HuH-7.5 (cell line): ENCODE data around the gene SLC2A13.
A peak's percentile ranks its signal among the peaks of the same experiment; 100 is the strongest.
"Not testable (repeated sequence)": the region's sequence is repeated elsewhere in the genome, so short reads cannot be mapped to it uniquely, and the experiment has no call there.

ENCODE experiments used
- DNase-seq: peaks from one replicate; pipeline ENCODE4 v3.0.0; 2011; ENCODE audit warnings: low spot score

Gene SLC2A13

GRCh38 chr12:39866135-39866534 is 239.7 kb downstream of the SLC2A13 start:
- DNase-seq, result no peak

- no peak for DNase-seq
Observed at GRCh38 chr12:39860695-39861094, 245.2 kb downstream of the SLC2A13 start.

DNA sequence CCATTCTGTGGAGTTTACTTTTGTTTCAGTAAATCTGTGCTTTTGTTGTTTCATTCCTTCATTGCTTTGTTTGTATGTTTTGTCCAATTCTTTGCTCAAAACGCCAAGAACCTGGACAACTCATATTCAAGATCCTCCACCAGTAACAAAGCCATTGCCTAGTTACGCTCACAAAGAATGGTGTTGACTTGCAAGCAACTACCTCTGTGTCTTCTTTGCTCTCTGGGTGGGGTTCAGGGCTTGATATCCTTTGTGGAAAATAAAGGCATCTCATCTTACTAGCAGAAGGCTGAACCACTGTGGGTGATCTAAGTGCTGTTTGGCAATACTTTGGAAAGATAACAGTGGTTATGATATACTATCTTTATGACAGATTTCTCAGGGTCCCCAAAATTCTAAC is 252.9 kb downstream of the SLC2A13 start:
- no peak for DNase-seq

DNA sequence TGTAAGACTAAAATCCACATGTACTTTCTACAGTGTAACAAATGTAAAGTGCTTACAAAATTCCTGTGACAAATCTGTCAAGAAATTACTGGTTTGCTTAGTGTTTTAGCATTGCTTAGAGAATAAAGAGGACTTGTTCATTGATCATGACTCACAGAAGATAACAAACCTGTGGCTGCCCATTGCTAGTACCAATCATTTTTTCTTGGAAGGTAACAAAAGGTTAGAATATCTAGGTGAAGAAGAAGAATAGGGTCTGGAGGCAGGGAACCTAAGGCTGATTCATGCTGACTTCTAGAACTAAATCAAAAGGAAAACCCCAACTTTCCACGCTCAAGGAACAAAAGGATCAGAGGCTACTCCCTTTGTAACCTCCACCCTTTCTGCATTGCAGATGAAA is 253.5 kb downstream of the SLC2A13 start:
- DNase-seq, result no peak

DNA sequence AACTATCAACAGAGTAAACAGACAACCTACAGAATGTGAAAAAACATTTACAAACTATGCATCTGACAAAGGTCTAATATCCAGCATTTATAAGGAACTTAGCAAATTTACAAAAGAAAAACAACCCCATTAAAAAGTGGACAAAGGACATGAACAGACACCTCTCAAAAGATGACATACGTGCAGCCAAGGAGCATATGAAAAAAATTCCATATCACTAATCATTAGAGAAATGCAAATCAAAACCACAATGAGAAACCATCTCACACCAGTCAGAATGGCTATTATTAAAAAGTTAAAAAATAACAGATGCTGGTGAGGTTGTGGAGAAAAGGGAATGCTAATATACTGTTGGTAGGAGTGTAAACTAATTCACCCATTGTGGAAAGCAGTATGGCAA is 257.7 kb downstream of the SLC2A13 start:
- not testable (repeated sequence) for DNase-seq

GRCh38 chr12:39846971-39847650 is 258.8 kb downstream of the SLC2A13 start:
- no peak for DNase-seq

- no peak for DNase-seq
Observed at GRCh38 chr12:39846304-39846703, 259.6 kb downstream of the SLC2A13 start.

DNA sequence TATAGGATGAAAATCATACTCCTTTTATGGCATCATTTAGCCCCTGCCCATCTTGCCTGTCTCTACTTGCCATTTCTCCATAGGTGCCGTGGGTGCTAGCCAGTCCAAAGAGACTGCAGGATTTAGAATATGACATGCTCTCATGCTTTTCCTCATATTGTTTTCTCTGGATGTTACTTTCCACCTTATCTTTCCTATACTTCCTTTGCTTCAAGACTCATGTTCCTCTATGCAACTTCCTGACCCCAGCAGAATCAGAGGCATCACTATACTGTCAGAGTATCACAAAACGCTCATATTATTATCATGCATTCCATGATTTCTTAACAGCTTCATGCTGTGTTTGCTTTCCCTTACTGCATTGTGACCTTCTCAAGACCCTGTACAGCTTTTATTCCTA is 265.5 kb downstream of the SLC2A13 start:
- DNase-seq, result no peak

- DNase-seq, result no peak
Observed at GRCh38 chr12:39839072-39839471, 266.8 kb downstream of the SLC2A13 start.

- no peak for DNase-seq
Observed at GRCh38 chr12:39835517-39836489, 270.1 kb downstream of the SLC2A13 start.

DNA sequence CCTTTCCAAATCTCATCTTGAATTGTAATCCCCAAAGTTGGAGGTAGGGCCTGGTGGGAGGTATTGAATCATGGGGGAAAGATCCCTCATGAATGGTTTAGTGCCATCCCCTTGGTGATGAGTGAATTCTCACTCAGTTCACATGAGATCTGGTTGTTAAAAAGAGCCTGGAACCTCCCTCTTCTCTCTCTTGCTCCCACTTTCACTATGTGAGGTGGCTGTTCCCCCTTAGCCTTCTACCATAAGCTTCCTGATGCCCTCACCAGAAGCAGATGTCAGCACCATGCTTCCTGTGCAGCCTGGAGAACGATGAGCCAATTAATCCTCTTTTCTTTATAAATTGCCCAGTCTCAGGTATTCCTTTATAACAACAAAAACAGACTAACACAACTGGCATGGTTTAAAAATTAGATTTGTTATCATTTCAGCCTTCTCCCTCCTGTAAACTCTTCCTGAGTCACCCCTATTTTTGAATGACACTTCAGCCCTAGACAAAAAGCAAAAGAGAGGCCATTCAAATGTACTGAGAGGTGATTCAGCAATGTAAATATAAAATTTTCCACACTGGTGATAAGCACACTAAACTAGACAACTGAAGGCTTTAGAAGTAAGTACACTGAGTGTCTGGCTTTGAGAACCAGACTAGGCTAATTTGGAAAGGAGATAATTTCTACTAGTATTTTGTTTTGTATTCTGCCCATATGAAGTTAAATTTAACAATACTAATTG is 274.1 kb downstream of the SLC2A13 start:
- DNase-seq, result no peak

GRCh38 chr12:39830852-39831520 is 274.9 kb downstream of the SLC2A13 start:
- no peak for DNase-seq

DNA sequence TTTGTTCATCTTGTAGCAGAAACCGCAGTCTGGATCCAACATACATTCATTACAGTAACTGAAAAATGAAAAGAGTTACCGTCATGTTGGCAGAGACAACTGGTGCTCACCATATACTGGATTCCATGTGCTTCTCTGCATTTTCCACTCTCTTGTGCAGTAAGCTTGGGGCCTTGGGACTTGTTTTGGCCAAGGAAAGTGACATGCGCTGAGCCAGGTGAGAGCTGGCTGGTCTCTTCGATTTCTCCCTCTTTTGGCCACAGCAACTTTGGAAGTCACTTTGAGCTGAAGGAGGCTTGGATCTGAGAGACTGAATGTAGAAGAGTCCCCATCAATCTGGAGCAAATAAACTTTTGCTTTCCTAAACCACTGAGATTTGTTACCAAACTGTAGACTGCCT is 275.7 kb downstream of the SLC2A13 start:
- no peak for DNase-seq

DNA sequence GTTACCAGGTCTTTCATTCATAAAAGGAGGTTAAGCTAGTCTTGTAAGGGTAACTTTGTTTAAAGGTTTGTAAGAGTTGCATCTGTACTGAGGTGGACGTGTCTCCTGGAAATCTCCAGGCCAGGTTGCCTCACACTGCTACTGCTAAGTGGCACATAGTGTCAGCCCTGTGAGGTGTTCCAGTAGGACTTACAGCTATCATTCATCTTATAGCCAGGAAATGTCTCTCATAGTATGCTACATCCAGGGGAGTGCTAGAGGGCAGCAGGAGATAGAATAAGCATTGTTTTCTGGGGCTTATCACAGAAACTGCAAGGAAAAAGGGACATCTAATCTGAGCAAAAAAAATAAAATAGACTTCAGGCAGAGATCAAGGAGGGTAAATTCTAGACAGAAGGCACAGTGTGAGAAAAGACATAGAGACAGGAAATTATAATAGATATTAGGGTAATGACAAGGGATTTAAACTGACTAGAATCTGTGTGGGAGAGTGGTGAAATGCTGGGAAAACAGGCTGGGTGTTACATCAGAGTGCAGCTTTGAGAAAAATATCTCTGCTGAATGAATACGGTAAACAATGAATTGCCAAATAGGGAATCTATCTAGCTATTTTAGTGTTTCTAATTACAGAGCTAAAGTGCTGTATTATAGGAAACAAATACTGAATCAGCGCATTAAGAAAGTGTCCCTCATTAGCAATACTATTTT is 281.2 kb downstream of the SLC2A13 start:
- peak; percentile 23 for DNase-seq

GRCh38 chr12:39816671-39817185 is 289.2 kb downstream of the SLC2A13 start:
- no peak for DNase-seq

DNA sequence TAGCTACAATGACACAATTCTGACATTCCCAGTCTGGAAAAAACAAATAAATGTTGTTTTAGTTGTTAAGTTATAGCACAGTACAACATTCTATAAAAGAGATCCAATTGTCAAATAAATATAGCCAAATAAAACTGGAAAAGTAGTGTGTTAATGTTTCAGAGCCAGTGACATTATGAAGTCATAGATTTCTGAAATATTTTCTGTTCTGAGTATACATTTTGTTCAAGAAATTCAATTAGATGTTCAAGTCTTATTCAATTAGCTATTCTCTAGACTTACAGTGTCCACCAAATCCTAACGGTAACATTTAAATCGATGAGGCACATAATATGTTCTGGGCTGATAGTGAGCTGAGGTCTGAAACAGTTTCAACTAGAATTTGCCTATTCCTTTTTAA is 290.1 kb downstream of the SLC2A13 start:
- no peak for DNase-seq

DNA sequence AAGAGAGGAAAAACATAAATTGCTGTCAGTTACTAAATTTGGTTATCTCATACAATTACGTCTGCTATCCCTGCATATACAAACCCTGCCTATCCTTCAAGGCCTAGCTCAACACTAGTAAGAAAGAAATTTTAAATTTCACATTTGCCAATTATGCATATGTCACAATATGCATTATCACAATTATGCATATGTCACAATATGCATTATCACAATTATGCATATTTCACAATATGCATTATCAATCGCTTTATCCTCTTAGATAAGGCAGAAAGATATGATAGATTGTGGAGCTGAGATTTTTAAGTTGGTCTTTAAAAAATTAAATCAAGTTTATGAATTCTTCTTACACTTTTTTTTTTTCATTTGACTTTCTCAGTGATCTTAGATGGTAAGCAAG is 291.3 kb downstream of the SLC2A13 start:
- DNase-seq, result no peak

DNA sequence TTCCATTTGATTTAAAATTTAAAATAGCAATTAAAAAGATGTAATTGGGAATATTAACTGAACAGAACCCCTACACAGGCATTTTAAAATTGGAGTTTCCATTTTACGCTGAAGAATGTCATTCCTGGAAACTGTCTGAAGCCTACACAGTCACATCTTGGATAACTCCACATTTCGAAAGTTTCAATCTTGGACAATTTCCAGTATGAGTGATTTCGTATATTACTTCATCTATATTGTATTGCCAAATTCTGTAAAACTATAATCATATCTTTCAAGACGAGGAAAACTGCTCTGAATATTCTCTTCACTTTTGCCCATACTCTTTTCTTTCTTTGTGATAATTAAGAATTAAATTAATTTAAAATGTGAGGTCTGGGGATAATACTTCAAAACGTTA is 292.1 kb downstream of the SLC2A13 start:
- DNase-seq, result no peak

DNA sequence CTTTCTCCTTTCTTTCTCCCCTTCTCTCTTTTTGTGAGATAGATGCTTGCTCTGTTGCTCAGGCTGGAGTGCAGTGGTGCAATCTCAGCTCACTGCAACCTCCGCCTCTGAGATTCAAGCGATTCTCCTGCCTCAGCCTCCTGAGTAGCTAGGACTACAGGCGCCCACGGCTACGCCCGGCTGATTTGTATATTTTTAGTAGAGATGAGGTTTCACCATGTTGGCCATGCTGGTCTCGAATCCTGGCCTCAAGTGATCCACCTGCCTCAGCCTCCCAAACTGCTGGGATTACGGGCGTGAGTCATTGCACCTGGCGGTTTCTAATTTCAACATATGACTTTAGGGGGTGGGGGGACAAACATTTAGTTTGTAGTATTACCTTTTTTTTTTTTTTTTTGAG is 293.4 kb downstream of the SLC2A13 start:
- not testable (repeated sequence) for DNase-seq

GRCh38 chr12:39807043-39807442 is 298.8 kb downstream of the SLC2A13 start:
- DNase-seq, result peak; percentile 5

DNA sequence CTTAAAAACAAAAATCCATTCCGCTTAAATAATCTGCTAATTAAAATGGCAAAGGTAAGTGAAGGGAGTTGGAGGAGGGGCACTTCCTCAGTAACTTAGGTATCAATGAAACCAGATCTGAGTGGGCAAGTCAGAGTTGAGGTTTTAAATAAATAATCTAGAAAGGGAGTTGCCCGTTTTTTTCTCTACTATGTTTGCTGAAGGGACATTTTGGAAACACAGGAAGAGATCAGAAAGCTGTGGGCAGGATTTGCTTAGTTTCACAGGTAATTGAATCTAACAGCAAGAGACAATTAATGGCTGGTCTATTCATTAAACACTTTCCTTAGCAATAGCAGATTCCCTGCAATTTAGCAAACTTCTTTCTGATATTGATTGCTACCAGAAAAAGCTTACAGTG is 300.2 kb downstream of the SLC2A13 start:
- DNase-seq, result no peak
